Measurements from ENCODE around the gene COL25A1. TPM values are rescaled to one million over a fixed set of nuclear protein-coding genes. Genes with fewer than 3 reads are reported as not detected.

COL25A1 gene
- total RNA-seq, 1 donor from 2014 or later: 1.3 TPM

GRCh38 chr4:109131559-109131958 is 170.9 kb downstream of the COL25A1 start:
- no peak for DNase-seq (ENCODE audit: extremely low spot score, unreplicated experiment)
- no peak for TF ChIP-seq CTCF (IDR thresholded peaks at IDR 0.05)
- no peaks in the 10 kb centered on the region for H3K27me3 Mint-ChIP-seq (ENCODE audit: unreplicated experiment)
- no peak overlapping the region for H3K27ac Mint-ChIP-seq (ENCODE audit: unreplicated experiment)
- H3K9me3 Mint-ChIP-seq (ENCODE audit: unreplicated experiment): no peaks in the 10 kb centered on the region
- no peak overlapping the region for H3K4me3 Mint-ChIP-seq (ENCODE audit: unreplicated experiment)
- no peaks in the 10 kb centered on the region for H3K36me3 Mint-ChIP-seq (ENCODE audit: unreplicated experiment)
- H3K4me1 Mint-ChIP-seq (ENCODE audit: unreplicated experiment): peaks cover 5% of the 10 kb centered on the region

GRCh38 chr4:109128589-109128988 is 173.9 kb downstream of the COL25A1 start:
- DNase-seq (ENCODE audit: extremely low spot score, unreplicated experiment): no peak
- Mint-ChIP-seq H3K27me3 (ENCODE audit: unreplicated experiment) (no peaks in the 10 kb centered on the region), H3K4me1 (ENCODE audit: unreplicated experiment) (peaks cover 15% of the 10 kb centered on the region), H3K4me3 (ENCODE audit: unreplicated experiment) (no peak overlapping the region), H3K36me3 (ENCODE audit: unreplicated experiment) (no peaks in the 10 kb centered on the region), H3K27ac (ENCODE audit: unreplicated experiment) (no peak overlapping the region), H3K9me3 (ENCODE audit: unreplicated experiment) (no peaks in the 10 kb centered on the region)
- TF ChIP-seq CTCF (IDR thresholded peaks at IDR 0.05): no peak

DNA sequence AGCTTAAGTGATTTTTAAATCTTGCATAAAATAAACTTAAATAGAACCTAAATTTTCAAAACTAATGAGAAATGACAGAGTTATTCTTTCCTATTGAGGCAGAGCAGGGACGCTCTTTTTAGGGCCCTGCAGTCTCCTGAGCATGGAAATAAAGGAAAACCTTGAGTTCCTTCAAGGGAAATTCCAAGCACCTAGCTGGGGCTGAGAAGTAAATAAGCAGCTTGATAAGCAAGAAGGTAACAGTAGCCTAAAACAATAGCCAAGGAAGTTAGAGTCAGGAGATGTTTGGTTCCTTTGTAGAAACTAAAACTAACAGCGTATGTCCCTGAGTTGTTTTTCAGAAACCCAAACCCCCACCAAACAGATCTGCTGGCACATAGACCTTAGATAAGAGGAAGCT is 174.6 kb downstream of the COL25A1 start:
- H3K27ac Mint-ChIP-seq (ENCODE audit: unreplicated experiment): no peak overlapping the region

GRCh38 chr4:109126856-109127255 is 175.6 kb downstream of the COL25A1 start:
- Mint-ChIP-seq H3K4me1 (ENCODE audit: unreplicated experiment) (peaks cover 15% of the 10 kb centered on the region), H3K27ac (ENCODE audit: unreplicated experiment) (no peak overlapping the region), H3K9me3 (ENCODE audit: unreplicated experiment) (no peaks in the 10 kb centered on the region), H3K4me3 (ENCODE audit: unreplicated experiment) (no peak overlapping the region), H3K27me3 (ENCODE audit: unreplicated experiment) (no peaks in the 10 kb centered on the region), H3K36me3 (ENCODE audit: unreplicated experiment) (no peaks in the 10 kb centered on the region)
- no peak for DNase-seq (ENCODE audit: extremely low spot score, unreplicated experiment)
- no peak for TF ChIP-seq CTCF (IDR thresholded peaks at IDR 0.05)

More for the DNA sequence above, 174.6 kb downstream of the COL25A1 start:
- no peak for DNase-seq (ENCODE audit: extremely low spot score, unreplicated experiment)
- TF ChIP-seq CTCF (IDR thresholded peaks at IDR 0.05): no peak
- no peaks in the 10 kb centered on the region for H3K27me3 Mint-ChIP-seq (ENCODE audit: unreplicated experiment)
- H3K9me3 Mint-ChIP-seq (ENCODE audit: unreplicated experiment): no peaks in the 10 kb centered on the region
- no peak overlapping the region for H3K4me3 Mint-ChIP-seq (ENCODE audit: unreplicated experiment)
- no peaks in the 10 kb centered on the region for H3K36me3 Mint-ChIP-seq (ENCODE audit: unreplicated experiment)
- peaks cover 15% of the 10 kb centered on the region for H3K4me1 Mint-ChIP-seq (ENCODE audit: unreplicated experiment)

GRCh38 chr4:109125084-109125483 is 177.4 kb downstream of the COL25A1 start:
- Mint-ChIP-seq H3K4me3 (ENCODE audit: unreplicated experiment) (no peak overlapping the region), H3K4me1 (ENCODE audit: unreplicated experiment) (peaks cover 15% of the 10 kb centered on the region), H3K27me3 (ENCODE audit: unreplicated experiment) (no peaks in the 10 kb centered on the region), H3K27ac (ENCODE audit: unreplicated experiment) (no peak overlapping the region), H3K9me3 (ENCODE audit: unreplicated experiment) (peaks cover 4% of the 10 kb centered on the region), H3K36me3 (ENCODE audit: unreplicated experiment) (no peaks in the 10 kb centered on the region)
- no peak for TF ChIP-seq CTCF (IDR thresholded peaks at IDR 0.05)
- DNase-seq (ENCODE audit: extremely low spot score, unreplicated experiment): no peak
